ENCODE results near the gene MRPL46. TPM values are rescaled to one million over a fixed set of nuclear protein-coding genes. Genes with fewer than 3 reads are reported as not detected.

MRPL46 gene
- total RNA-seq = 12.0 TPM

GRCh38 chr15:88467073-88467934, at the start of gene MRPL46, which contains the start of gene MRPS11:
TSS of gene MRPL46 (minus strand) at chr15:88467388. CDS start at chr15:88467377, 11 bp downstream.
TSS of gene MRPS11 (plus strand) at chr15:88467708. CDS start at chr15:88467718, 10 bp downstream.
- Histone ChIP-seq H3K4me1 (ENCODE audit: control insufficient read depth in 3 of 3, insufficient read depth in 3 of 3, low read length in 3 of 3) (peaks cover 28 to 43% (median 29%) of the 10 kb centered on the region in 3 donors), H3K9me3 (ENCODE audit: control insufficient read depth in 3 of 3, low read length in 3 of 3) (no peaks in the 10 kb centered on the region), H3K9ac (ENCODE audit: low read depth in 1 of 3, low read length in 3 of 3) (peak within 1 kb of the TSS; percentile 92 to 95 (median 95)), H3K36me3 (ENCODE audit: control insufficient read depth in 3 of 3, insufficient read depth in 3 of 3, low read length in 3 of 3) (peaks cover 24 to 41% (median 39%) of the 10 kb centered on the region in 3 donors), H3K27me3 (ENCODE audit: control insufficient read depth in 3 of 3, insufficient read depth in 3 of 3, low read length in 3 of 3) (no peaks in the 10 kb centered on the region), H3K4me3 (ENCODE audit: low read length in 3 of 3) (peak within 1 kb of the TSS; percentile 94 to 96 (median 96)), H3K27ac (ENCODE audit: low read depth, low read length) (peak within 1 kb of the TSS; percentile 93)

GRCh38 chr15:88513195-88513594, 46.0 kb upstream of the MRPL46 start:
- H3K9ac ChIP-seq (ENCODE audit: low read depth in 1 of 3, low read length in 3 of 3) = no peak overlapping the region
- no peaks in the 10 kb centered on the region for H3K27me3 ChIP-seq (ENCODE audit: control insufficient read depth in 3 of 3, insufficient read depth in 3 of 3, low read length in 3 of 3)
- no peaks in the 10 kb centered on the region for H3K9me3 ChIP-seq (ENCODE audit: control insufficient read depth in 3 of 3, low read length in 3 of 3)
- H3K4me1 ChIP-seq (ENCODE audit: control insufficient read depth in 3 of 3, insufficient read depth in 3 of 3, low read length in 3 of 3) = no peaks in the 10 kb centered on the region
- H3K4me3 ChIP-seq (ENCODE audit: low read length in 3 of 3) = no peak overlapping the region
- peaks cover 40 to 49% (median 42%) of the 10 kb centered on the region in 3 donors for H3K36me3 ChIP-seq (ENCODE audit: control insufficient read depth in 3 of 3, insufficient read depth in 3 of 3, low read length in 3 of 3)
- H3K27ac ChIP-seq (ENCODE audit: low read depth, low read length) = no peak overlapping the region

GRCh38 chr15:88512601-88513000, 45.4 kb upstream of the MRPL46 start:
- no peaks in the 10 kb centered on the region for H3K27me3 ChIP-seq (ENCODE audit: control insufficient read depth in 3 of 3, insufficient read depth in 3 of 3, low read length in 3 of 3)
- H3K9me3 ChIP-seq (ENCODE audit: control insufficient read depth in 3 of 3, low read length in 3 of 3) = no peaks in the 10 kb centered on the region
- no peak overlapping the region for H3K27ac ChIP-seq (ENCODE audit: low read depth, low read length)
- no peak overlapping the region for H3K9ac ChIP-seq (ENCODE audit: low read depth in 1 of 3, low read length in 3 of 3)
- H3K36me3 ChIP-seq (ENCODE audit: control insufficient read depth in 3 of 3, insufficient read depth in 3 of 3, low read length in 3 of 3) = peaks cover 40 to 49% (median 48%) of the 10 kb centered on the region in 3 donors
- no peak overlapping the region for H3K4me3 ChIP-seq (ENCODE audit: low read length in 3 of 3)
- no peaks in the 10 kb centered on the region for H3K4me1 ChIP-seq (ENCODE audit: control insufficient read depth in 3 of 3, insufficient read depth in 3 of 3, low read length in 3 of 3)

GRCh38 chr15:88512078-88512477, 44.9 kb upstream of the MRPL46 start:
- Histone ChIP-seq H3K4me3 (ENCODE audit: low read length in 3 of 3) (no peak overlapping the region), H3K9ac (ENCODE audit: low read depth in 1 of 3, low read length in 3 of 3) (no peak overlapping the region), H3K4me1 (ENCODE audit: control insufficient read depth in 3 of 3, insufficient read depth in 3 of 3, low read length in 3 of 3) (no peaks in the 10 kb centered on the region), H3K27ac (ENCODE audit: low read depth, low read length) (no peak overlapping the region), H3K36me3 (ENCODE audit: control insufficient read depth in 3 of 3, insufficient read depth in 3 of 3, low read length in 3 of 3) (peaks cover 40 to 53% (median 50%) of the 10 kb centered on the region in 3 donors), H3K9me3 (ENCODE audit: control insufficient read depth in 3 of 3, low read length in 3 of 3) (no peaks in the 10 kb centered on the region), H3K27me3 (ENCODE audit: control insufficient read depth in 3 of 3, insufficient read depth in 3 of 3, low read length in 3 of 3) (no peaks in the 10 kb centered on the region)

GRCh38 chr15:88511161-88511560, 44.0 kb upstream of the MRPL46 start:
- no peaks in the 10 kb centered on the region for H3K9me3 ChIP-seq (ENCODE audit: control insufficient read depth in 3 of 3, low read length in 3 of 3)
- H3K4me1 ChIP-seq (ENCODE audit: control insufficient read depth in 3 of 3, insufficient read depth in 3 of 3, low read length in 3 of 3) = no peaks in the 10 kb centered on the region
- no peak overlapping the region for H3K9ac ChIP-seq (ENCODE audit: low read depth in 1 of 3, low read length in 3 of 3)
- H3K27me3 ChIP-seq (ENCODE audit: control insufficient read depth in 3 of 3, insufficient read depth in 3 of 3, low read length in 3 of 3) = no peaks in the 10 kb centered on the region
- peaks cover 36 to 53% (median 49%) of the 10 kb centered on the region in 3 donors for H3K36me3 ChIP-seq (ENCODE audit: control insufficient read depth in 3 of 3, insufficient read depth in 3 of 3, low read length in 3 of 3)
- H3K4me3 ChIP-seq (ENCODE audit: low read length in 3 of 3) = no peak overlapping the region
- no peak overlapping the region for H3K27ac ChIP-seq (ENCODE audit: low read depth, low read length)

GRCh38 chr15:88509964-88510363, 42.8 kb upstream of the MRPL46 start:
- no peak overlapping the region for H3K27ac ChIP-seq (ENCODE audit: low read depth, low read length)
- H3K27me3 ChIP-seq (ENCODE audit: control insufficient read depth in 3 of 3, insufficient read depth in 3 of 3, low read length in 3 of 3) = no peaks in the 10 kb centered on the region
- peaks cover 43 to 60% (median 53%) of the 10 kb centered on the region in 3 donors for H3K36me3 ChIP-seq (ENCODE audit: control insufficient read depth in 3 of 3, insufficient read depth in 3 of 3, low read length in 3 of 3)
- no peak overlapping the region for H3K9ac ChIP-seq (ENCODE audit: low read depth in 1 of 3, low read length in 3 of 3)
- H3K4me3 ChIP-seq (ENCODE audit: low read length in 3 of 3) = no peak overlapping the region
- H3K4me1 ChIP-seq (ENCODE audit: control insufficient read depth in 3 of 3, insufficient read depth in 3 of 3, low read length in 3 of 3) = no peaks in the 10 kb centered on the region
- H3K9me3 ChIP-seq (ENCODE audit: control insufficient read depth in 3 of 3, low read length in 3 of 3) = no peaks in the 10 kb centered on the region

GRCh38 chr15:88509321-88509720, 42.1 kb upstream of the MRPL46 start:
- H3K9ac ChIP-seq (ENCODE audit: low read depth in 1 of 3, low read length in 3 of 3) = no peak overlapping the region
- peaks cover 48 to 64% (median 56%) of the 10 kb centered on the region in 3 donors for H3K36me3 ChIP-seq (ENCODE audit: control insufficient read depth in 3 of 3, insufficient read depth in 3 of 3, low read length in 3 of 3)
- no peak overlapping the region for H3K4me3 ChIP-seq (ENCODE audit: low read length in 3 of 3)
- H3K4me1 ChIP-seq (ENCODE audit: control insufficient read depth in 3 of 3, insufficient read depth in 3 of 3, low read length in 3 of 3) = no peaks in the 10 kb centered on the region
- no peaks in the 10 kb centered on the region for H3K27me3 ChIP-seq (ENCODE audit: control insufficient read depth in 3 of 3, insufficient read depth in 3 of 3, low read length in 3 of 3)
- H3K27ac ChIP-seq (ENCODE audit: low read depth, low read length) = no peak overlapping the region
- H3K9me3 ChIP-seq (ENCODE audit: control insufficient read depth in 3 of 3, low read length in 3 of 3) = no peaks in the 10 kb centered on the region

- H3K9me3 ChIP-seq (ENCODE audit: control insufficient read depth in 3 of 3, low read length in 3 of 3) = no peaks in the 10 kb centered on the region
- no peak overlapping the region for H3K9ac ChIP-seq (ENCODE audit: low read depth in 1 of 3, low read length in 3 of 3)
- no peaks in the 10 kb centered on the region for H3K27me3 ChIP-seq (ENCODE audit: control insufficient read depth in 3 of 3, insufficient read depth in 3 of 3, low read length in 3 of 3)
- no peaks in the 10 kb centered on the region for H3K4me1 ChIP-seq (ENCODE audit: control insufficient read depth in 3 of 3, insufficient read depth in 3 of 3, low read length in 3 of 3)
- H3K4me3 ChIP-seq (ENCODE audit: low read length in 3 of 3) = no peak overlapping the region
- H3K36me3 ChIP-seq (ENCODE audit: control insufficient read depth in 3 of 3, insufficient read depth in 3 of 3, low read length in 3 of 3) = peaks cover 39 to 66% (median 53%) of the 10 kb centered on the region in 3 donors
- no peak overlapping the region for H3K27ac ChIP-seq (ENCODE audit: low read depth, low read length)
Measured at GRCh38 chr15:88506628-88507027, 39.4 kb upstream of the MRPL46 start.

- Histone ChIP-seq H3K4me3 (ENCODE audit: low read length in 3 of 3) (no peak overlapping the region), H3K27ac (ENCODE audit: low read depth, low read length) (no peak overlapping the region), H3K36me3 (ENCODE audit: control insufficient read depth in 3 of 3, insufficient read depth in 3 of 3, low read length in 3 of 3) (peaks cover 34 to 58% (median 45%) of the 10 kb centered on the region in 3 donors), H3K9me3 (ENCODE audit: control insufficient read depth in 3 of 3, low read length in 3 of 3) (no peaks in the 10 kb centered on the region), H3K4me1 (ENCODE audit: control insufficient read depth in 3 of 3, insufficient read depth in 3 of 3, low read length in 3 of 3) (no peaks in the 10 kb centered on the region), H3K9ac (ENCODE audit: low read depth in 1 of 3, low read length in 3 of 3) (no peak overlapping the region), H3K27me3 (ENCODE audit: control insufficient read depth in 3 of 3, insufficient read depth in 3 of 3, low read length in 3 of 3) (no peaks in the 10 kb centered on the region)
Measured at GRCh38 chr15:88505721-88506120, 38.5 kb upstream of the MRPL46 start.

GRCh38 chr15:88504445-88504844, 37.3 kb upstream of the MRPL46 start:
- peaks cover 25 to 48% (median 33%) of the 10 kb centered on the region in 3 donors for H3K36me3 ChIP-seq (ENCODE audit: control insufficient read depth in 3 of 3, insufficient read depth in 3 of 3, low read length in 3 of 3)
- H3K27me3 ChIP-seq (ENCODE audit: control insufficient read depth in 3 of 3, insufficient read depth in 3 of 3, low read length in 3 of 3) = no peaks in the 10 kb centered on the region

More at GRCh38 chr15:88504445-88504844, 37.3 kb upstream of the MRPL46 start:
- no peak overlapping the region for H3K27ac ChIP-seq (ENCODE audit: low read depth, low read length)
- no peaks in the 10 kb centered on the region for H3K9me3 ChIP-seq (ENCODE audit: control insufficient read depth in 3 of 3, low read length in 3 of 3)
- H3K4me1 ChIP-seq (ENCODE audit: control insufficient read depth in 3 of 3, insufficient read depth in 3 of 3, low read length in 3 of 3) = no peaks in the 10 kb centered on the region
- H3K9ac ChIP-seq (ENCODE audit: low read depth in 1 of 3, low read length in 3 of 3) = no peak overlapping the region
- H3K4me3 ChIP-seq (ENCODE audit: low read length in 3 of 3) = no peak overlapping the region

Measured in skeletal muscle tissue (tissue), 4 donors.